ENCODE results near the gene SMC5. TPM values are rescaled to one million over a fixed set of nuclear protein-coding genes. Genes with fewer than 3 reads are reported as not detected.

Gene SMC5
- total and polyA plus RNA-seq, 8 donors: 7.9 to 93.8 (median 14.6) TPM

GRCh38 chr9:70367305-70367930 is 108.6 kb downstream of the SMC5 start:
- no peak for TF ChIP-seq POLR2A (IDR thresholded peaks at IDR 0.05)
- TF ChIP-seq POLR2AphosphoS5 (IDR thresholded peaks at IDR 0.05): no peak
- TF ChIP-seq CTCF (IDR thresholded peaks at IDR 0.05): no peak
- TF ChIP-seq EP300 (IDR thresholded peaks at IDR 0.05): no peak
- no peaks in the 10 kb centered on the region for H3K9me3 ChIP-seq
- no peak for DNase-seq
- no peaks in the 10 kb centered on the region for H3K36me3 ChIP-seq
- intact Hi-C loops (cut with DNase I; ENCODE audit: low total_unique reads): no loop called here
- WGBS, 5 donors: 75 to 85% (median 80%) methylated on average over 6 of the region's 6 CpGs
- H3K27ac ChIP-seq: no peak overlapping the region
- H3K4me1 ChIP-seq: no peaks in the 10 kb centered on the region
- H3K4me3 ChIP-seq: no peak overlapping the region
- no peaks in the 10 kb centered on the region for H3K27me3 ChIP-seq

GRCh38 chr9:70374962-70375618 is 116.3 kb downstream of the SMC5 start:
- Histone ChIP-seq H3K4me1 (no peaks in the 10 kb centered on the region), H3K27ac (no peak overlapping the region), H3K36me3 (no peaks in the 10 kb centered on the region), H3K4me3 (no peak overlapping the region), H3K9me3 (no peaks in the 10 kb centered on the region), H3K27me3 (no peaks in the 10 kb centered on the region)
- DNase-seq: no peak
- WGBS, 5 donors: 72 to 87% (median 81%) methylated on average over 16 to 17 of the region's 17 CpGs
- TF ChIP-seq POLR2A (IDR thresholded peaks at IDR 0.05) (no peak), EP300 (IDR thresholded peaks at IDR 0.05) (no peak), POLR2AphosphoS5 (IDR thresholded peaks at IDR 0.05) (no peak), CTCF (IDR thresholded peaks at IDR 0.05) (no peak)
- intact Hi-C loops (cut with DNase I; ENCODE audit: low total_unique reads): no loop called here

- intact Hi-C loops (cut with DNase I; ENCODE audit: low total_unique reads): no loop called here
- 82 to 92% (median 90%) methylated on average over 6 of the region's 6 CpGs for WGBS, 5 donors
- no peak overlapping the region for H3K4me3 ChIP-seq
- H3K27me3 ChIP-seq: no peaks in the 10 kb centered on the region
- H3K9me3 ChIP-seq: no peaks in the 10 kb centered on the region
- no peak overlapping the region for H3K27ac ChIP-seq
- H3K36me3 ChIP-seq: peaks cover 16 to 43% (median 37%) of the 10 kb centered on the region in 4 donors
- TF ChIP-seq POLR2AphosphoS5 (IDR thresholded peaks at IDR 0.05): peak in 1 of 3 donors; percentile 12
- TF ChIP-seq POLR2A (IDR thresholded peaks at IDR 0.05): no peak
- peaks cover 0 to 42% (median 20%) of the 10 kb centered on the region in 4 donors for H3K4me1 ChIP-seq
- no peak for DNase-seq
Measured at GRCh38 chr9:70382046-70382708, 123.4 kb downstream of the SMC5 start.

- DNase-seq: no peak
- H3K36me3 ChIP-seq: peaks cover 16 to 51% (median 44%) of the 10 kb centered on the region in 4 donors
- no peaks in the 10 kb centered on the region for H3K27me3 ChIP-seq
- 72 to 84% (median 77%) methylated on average over 9 of the region's 9 CpGs for WGBS, 5 donors
- no peak overlapping the region for H3K4me3 ChIP-seq
- H3K4me1 ChIP-seq: peaks cover 0 to 48% (median 24%) of the 10 kb centered on the region in 4 donors
- peak in 1 of 3 donors; percentile 3 for TF ChIP-seq POLR2AphosphoS5 (IDR thresholded peaks at IDR 0.05)
- no peak for TF ChIP-seq POLR2A (IDR thresholded peaks at IDR 0.05)
- intact Hi-C loops (cut with DNase I; ENCODE audit: low total_unique reads): no loop called here
- H3K9me3 ChIP-seq: no peaks in the 10 kb centered on the region
- no peak overlapping the region for H3K27ac ChIP-seq
Measured at GRCh38 chr9:70382709-70383605, 124.2 kb downstream of the SMC5 start.

- intact Hi-C loops (cut with DNase I; ENCODE audit: low total_unique reads): no loop called here
- TF ChIP-seq POLR2AphosphoS5 (IDR thresholded peaks at IDR 0.05) (peak in 1 of 3 donors; percentile 34), POLR2A (IDR thresholded peaks at IDR 0.05) (no peak), EP300 (IDR thresholded peaks at IDR 0.05) (no peak), CTCF (IDR thresholded peaks at IDR 0.05) (no peak)
- peaks cover 16 to 55% (median 44%) of the 10 kb centered on the region in 4 donors for H3K36me3 ChIP-seq
- H3K9me3 ChIP-seq: no peaks in the 10 kb centered on the region
- no peak for DNase-seq
- peak overlapping the region in 1 of 5 donors; percentile 6 for H3K27ac ChIP-seq
- H3K4me3 ChIP-seq: no peak overlapping the region
- H3K4me1 ChIP-seq: peaks cover 10 to 73% (median 46%) of the 10 kb centered on the region in 4 donors
- no peaks in the 10 kb centered on the region for H3K27me3 ChIP-seq
- 62 to 73% (median 69%) methylated on average over 3 of the region's 3 CpGs for WGBS, 5 donors
Measured at GRCh38 chr9:70385426-70385825, 126.6 kb downstream of the SMC5 start.
